Activated CD4-positive, alpha-beta T cell treated with anti-CD3 and anti-CD28 coated beads, Interleukin-2, Interleukin-6, amounts not matched to agents 100 ng/mL and 50 ng/mL, durations not matched to agents 16 hours and 8 hours (primary cell): Measurements from ENCODE around the gene ACOX2.

Experiments
- DNase-seq: peaks from one replicate; pipeline ENCODE4 v3.0.0-alpha.2; 2020

ACOX2 gene

DNA sequence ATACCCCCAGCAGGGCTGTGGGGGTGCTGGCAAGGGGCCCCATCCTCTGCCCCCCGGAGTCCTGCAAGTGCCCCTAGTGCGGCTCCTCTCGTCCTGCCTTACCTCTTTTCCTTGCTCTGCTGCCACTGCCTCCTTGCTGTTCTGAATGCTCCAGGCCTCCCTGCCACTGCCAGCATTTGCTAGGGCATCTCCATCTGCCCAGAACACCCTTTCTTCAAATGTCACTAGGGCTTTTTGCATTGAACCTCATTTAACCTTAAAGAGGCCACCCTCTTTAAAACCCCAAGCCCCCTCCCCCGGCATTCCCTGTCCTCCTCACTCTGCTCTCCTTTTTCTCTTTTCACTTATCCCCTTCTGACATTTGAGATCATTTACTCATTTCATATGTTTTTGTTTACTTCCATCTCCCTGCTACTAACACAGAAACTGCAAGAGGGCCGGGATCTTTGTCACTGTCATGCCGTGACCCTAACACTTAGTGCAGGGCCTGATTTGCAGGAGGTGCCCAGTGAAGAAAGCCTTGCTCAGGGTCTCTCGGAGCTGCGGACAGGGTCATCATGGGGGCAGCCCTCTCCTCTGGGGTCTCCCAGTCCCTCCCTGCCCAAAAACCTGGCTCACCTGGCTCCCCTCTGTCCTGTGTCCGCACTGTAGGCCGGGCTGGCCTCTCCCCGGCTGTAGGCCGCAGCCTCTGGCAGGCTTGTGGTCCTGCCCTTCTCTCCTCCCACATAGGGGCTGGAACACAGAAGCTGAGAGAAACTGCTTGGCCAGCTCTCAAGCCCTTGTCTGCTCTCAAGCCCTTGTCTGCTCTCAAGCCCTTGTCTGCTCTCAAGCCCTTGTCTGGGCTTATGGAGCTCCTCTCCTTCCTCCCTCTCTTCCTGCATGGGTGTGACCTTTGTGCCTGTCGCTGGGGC, at the start of gene ACOX2:
ACOX2 (minus strand) TSS at position 690 of the 911 bp plus-strand sequence. CDS start 2,084 bp downstream, outside the sequence.
- no peak for DNase-seq

DNA sequence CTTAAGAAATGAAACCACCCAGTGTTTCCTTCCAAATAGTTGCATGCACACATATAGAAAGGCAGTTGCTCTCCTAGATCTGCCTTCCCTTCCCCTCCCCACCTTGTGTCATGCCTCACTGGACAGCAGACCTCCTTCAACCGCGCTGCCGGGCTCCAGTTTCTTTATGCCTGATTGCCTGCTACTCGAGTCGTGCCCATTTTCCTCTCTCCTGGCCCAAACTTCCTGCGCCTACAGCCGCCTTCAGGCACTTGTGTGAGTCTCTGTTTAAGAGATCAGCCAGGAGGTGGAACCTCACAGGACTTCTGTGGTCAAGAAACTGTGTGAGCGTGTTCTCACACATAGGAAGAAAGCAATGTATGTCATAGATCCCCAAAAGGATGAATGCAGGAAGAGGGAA, 49.0 kb upstream of the ACOX2 start:
- no peak for DNase-seq

GRCh38 chr3:58585005-58585786, 48.2 kb upstream of the ACOX2 start:
- peak; percentile 77 for DNase-seq

GRCh38 chr3:58584690-58585004, 47.7 kb upstream of the ACOX2 start:
- no peak for DNase-seq

GRCh38 chr3:58581328-58582091, 44.5 kb upstream of the ACOX2 start:
- no peak for DNase-seq

GRCh38 chr3:58580826-58581327, 43.9 kb upstream of the ACOX2 start:
- no peak for DNase-seq

- DNase-seq, result no peak
These were observed 41.9 kb upstream of the ACOX2 start for GRCh38 chr3:58578873-58579272.

DNA sequence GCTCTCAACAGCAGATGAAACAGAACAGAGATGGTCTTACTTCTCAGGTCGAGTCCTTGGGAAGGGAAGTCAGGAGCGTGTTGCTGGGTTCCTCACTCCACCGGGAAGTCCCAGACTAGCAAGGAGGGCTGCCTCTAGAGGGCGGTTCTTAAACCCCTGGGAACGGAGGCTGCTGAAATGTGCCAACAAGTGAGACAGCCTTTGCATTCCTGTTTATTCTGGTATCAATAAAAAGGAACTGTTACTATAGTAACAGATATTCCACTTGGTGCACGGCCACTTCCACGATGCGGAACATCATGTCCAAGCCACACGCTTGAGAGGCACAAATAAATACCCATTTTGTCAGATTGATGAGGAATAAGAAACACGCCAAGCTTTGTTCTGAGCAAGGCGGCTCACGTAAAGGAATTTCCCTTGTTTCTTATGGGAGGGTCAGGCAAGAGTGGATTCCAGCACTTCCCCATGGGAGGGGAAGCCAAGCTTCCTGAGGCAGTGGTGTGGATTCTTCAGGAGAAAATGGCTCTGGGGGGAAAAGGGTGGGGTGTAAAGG, 40.4 kb upstream of the ACOX2 start, which contains the start of gene FAM107A:
FAM107A (minus strand) TSS at position 123 of the 553 bp plus-strand sequence. CDS start 7,531 bp downstream, outside the sequence.
- no peak for DNase-seq

- no peak for DNase-seq
These were observed 39.7 kb upstream of the ACOX2 start for GRCh38 chr3:58576716-58577115.

- DNase-seq, result no peak
These were observed 39.1 kb upstream of the ACOX2 start for GRCh38 chr3:58575971-58576652.

- no peak for DNase-seq
These were observed 37.7 kb upstream of the ACOX2 start for GRCh38 chr3:58574682-58575081.

DNA sequence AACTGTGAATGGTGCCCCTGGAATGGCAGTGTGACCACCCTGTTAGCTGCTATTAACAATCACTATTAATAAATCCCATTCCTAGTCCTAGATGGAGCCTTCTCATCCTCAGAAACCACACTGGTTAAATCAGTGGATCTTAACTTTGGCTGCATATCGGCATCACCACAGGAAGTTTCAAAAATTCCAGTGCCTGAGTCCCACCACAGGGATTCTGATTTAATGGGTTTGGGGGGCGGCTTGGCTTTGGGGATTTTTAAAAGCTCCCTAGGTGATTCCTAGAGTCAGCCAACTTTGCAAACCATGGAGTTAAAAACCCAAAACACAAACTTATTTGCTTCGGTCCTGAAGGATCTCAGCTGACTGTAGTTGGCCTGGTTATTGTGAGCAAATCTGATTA, 37.1 kb upstream of the ACOX2 start:
- DNase-seq, result no peak

GRCh38 chr3:58573640-58574039, 36.6 kb upstream of the ACOX2 start:
- DNase-seq, result no peak

GRCh38 chr3:58572634-58573230, 35.7 kb upstream of the ACOX2 start:
- no peak for DNase-seq

DNA sequence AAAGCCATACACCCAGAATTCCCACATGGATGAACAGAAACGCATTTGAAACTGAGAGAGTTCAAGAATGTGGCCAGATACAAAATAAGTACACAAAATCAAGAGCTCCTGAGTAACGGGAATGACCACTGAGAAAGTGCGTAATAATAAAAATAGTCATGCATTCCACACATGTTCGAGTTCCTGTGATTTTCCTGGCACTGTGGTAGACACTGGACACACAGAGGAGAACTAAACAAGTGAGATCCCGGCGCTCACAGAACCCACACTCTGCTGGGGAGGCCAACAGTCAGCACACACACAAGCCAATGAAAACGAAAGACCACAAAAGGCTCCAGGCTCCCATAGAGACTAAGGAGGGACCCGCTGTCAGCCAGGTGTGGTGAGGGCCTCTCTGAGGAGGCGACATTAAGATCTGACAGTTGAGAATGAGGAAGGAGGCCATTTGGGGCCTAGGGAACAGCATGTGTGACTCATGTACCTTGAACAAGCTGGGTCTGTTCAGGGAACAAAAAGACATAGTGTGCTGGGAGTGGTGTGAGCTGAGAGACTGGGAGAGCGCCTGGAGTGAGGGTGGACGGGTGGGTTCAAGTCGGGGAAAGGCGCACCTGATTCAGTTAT, 35.1 kb upstream of the ACOX2 start:
- no peak for DNase-seq

GRCh38 chr3:58570851-58571250, 33.9 kb upstream of the ACOX2 start:
- DNase-seq, result no peak

DNA sequence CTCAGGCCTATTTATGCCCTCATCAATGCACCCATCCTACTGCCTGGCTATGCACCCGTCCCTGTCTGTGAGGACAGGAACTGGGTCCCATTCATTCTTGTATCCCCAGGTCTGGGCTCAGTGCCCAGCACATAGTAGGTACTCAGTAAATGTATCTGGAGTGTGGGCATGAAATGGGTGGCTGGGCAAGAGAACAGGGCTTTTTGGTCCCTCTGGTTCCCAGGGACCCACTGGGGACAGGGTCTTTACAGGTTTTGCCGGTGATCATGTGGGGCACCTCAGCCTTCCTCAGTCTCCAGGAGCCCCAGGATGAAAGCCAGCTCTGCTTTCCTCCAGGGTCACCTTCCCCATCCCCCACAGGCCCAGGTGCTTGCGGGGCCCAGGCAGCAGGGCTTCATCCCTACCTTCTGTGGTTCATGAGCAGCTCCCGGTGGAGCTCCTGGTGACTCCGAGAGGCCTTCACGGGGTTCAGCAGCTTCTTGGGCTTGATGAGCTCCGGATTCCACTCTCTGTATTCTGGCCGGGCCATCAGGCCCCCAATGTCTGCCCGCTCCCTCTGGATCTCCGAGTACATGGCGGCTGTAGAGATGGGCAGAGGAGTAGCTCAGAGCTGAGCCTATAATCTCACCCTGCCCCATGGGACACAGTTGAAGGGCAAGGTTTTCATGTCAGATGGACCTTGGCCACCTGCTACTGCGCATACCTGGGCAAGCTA, 32.5 kb upstream of the ACOX2 start:
- DNase-seq, result no peak

GRCh38 chr3:58568572-58569286, 31.7 kb upstream of the ACOX2 start:
- DNase-seq, result peak; percentile 85

GRCh38 chr3:58567251-58567515, 30.2 kb upstream of the ACOX2 start:
- no peak for DNase-seq
